Measurements from ENCODE around the gene FAM210B. TPM values are rescaled to one million over a fixed set of nuclear protein-coding genes. Genes with fewer than 3 reads are reported as not detected.

Gene FAM210B
- total RNA-seq, 2 donors from 2014 or later, result 11.5 to 26.2 TPM

DNA sequence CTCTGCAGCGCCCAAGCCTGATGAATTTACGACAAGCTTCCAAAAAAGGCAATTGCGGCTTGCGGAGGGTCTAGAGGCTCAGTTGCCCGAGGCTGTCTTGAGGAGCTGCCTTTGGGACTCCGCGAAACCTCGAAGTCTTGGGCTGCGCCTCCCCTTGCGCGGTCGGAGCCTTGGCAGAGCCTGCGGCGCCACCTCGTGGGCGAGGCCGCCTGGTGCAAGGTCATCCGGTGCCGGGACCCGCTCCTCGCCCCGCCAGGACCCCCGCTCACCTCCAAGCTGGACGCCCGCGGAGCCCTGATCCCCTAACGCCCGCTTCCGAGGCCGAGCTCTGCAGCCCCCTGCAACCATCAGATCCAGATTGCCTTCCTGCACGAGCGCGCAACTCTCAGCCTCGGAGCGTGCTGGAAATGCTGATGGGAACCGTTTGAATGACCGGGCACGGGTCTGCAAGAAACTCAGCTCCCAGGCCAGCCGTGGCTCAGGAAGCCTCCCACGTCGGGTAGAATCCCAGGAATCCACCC is 14.9 kb upstream of the FAM210B start:
- peak; percentile 67 for ATAC-seq
- 2% methylated on average over 33 to 41 of the region's 41 CpGs for WGBS, 2 donors

GRCh38 chr20:56345911-56346310 is 12.9 kb upstream of the FAM210B start:
- TF ChIP-seq POLR2A (IDR thresholded peaks at IDR 0.05), result no peak
- TF ChIP-seq CTCF (IDR thresholded peaks at IDR 0.05), result no peak
- H3K27me3 ChIP-seq, result no peaks in the 10 kb centered on the region
- ATAC-seq, result no peak

More for the DNA sequence above, 14.9 kb upstream of the FAM210B start:
- H3K27me3 ChIP-seq, result no peaks in the 10 kb centered on the region
- H3K27ac ChIP-seq, result no peak overlapping the region
- no peaks in the 10 kb centered on the region for H3K9me3 ChIP-seq
- TF ChIP-seq POLR2A (IDR thresholded peaks at IDR 0.05), result no peak
- peak; percentile 36 to 75 (median 67) for TF ChIP-seq CTCF (IDR thresholded peaks at IDR 0.05)
- H3K4me1 ChIP-seq, result peaks cover 24% of the 10 kb centered on the region
- DNase-seq, result peak; percentile 47 to 69 (median 56)
- H3K36me3 ChIP-seq (replicated peaks in 1 of 2; ENCODE audit: insufficient read depth in 1 of 2, low read depth in 2 of 2), result no peaks in the 10 kb centered on the region
- H3K4me3 ChIP-seq, result no peak overlapping the region
- intact Hi-C loops (cut with DNase I), result no loop called here

DNA sequence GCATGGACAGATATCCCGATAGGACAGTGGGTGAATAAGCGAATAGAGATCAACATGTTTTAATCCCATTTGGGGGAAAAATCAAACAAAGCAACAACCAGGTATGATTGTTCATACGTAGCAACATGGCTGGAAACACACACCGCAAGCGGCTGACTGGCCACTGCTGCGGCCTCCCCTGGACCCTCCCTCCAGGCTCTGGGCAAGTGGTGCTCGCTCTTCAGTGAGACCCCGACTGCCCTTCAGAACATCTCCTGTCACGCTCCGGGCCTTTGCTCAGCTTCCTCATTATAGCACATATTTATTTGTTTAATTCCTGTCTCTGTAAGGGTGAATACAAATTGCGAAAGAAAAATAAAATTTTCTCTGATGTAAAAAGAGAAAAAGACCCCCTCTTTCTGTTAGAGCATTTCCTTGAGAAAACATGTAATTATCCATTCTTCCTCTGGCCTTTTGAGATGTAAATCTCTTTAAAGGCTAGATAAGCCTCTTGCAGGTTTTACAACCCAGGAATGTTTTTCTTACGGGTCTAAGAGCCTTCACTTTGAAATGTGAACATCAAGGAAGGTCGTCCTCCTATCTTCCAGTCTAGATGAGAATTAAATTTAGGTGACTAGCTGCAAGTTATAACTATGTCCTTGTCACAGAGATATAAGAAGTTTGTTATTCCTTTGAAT is 11.0 kb upstream of the FAM210B start:
- Histone ChIP-seq H3K4me1 (peaks cover 25% of the 10 kb centered on the region), H3K36me3 (replicated peaks in 1 of 2; ENCODE audit: insufficient read depth in 1 of 2, low read depth in 2 of 2) (no peaks in the 10 kb centered on the region), H3K9me3 (no peaks in the 10 kb centered on the region), H3K4me3 (no peak overlapping the region), H3K27me3 (no peaks in the 10 kb centered on the region), H3K27ac (peak overlapping the region in 3 of 4 donors; percentile 45 to 73 (median 68))
- TF ChIP-seq POLR2A (IDR thresholded peaks at IDR 0.05), result no peak
- TF ChIP-seq CTCF (IDR thresholded peaks at IDR 0.05), result no peak
- ATAC-seq, result peak; percentile 5
- no peak for DNase-seq
- 69 to 71% methylated on average over 13 of the region's 13 CpGs for WGBS, 2 donors
- intact Hi-C loops (cut with DNase I), result no loop called here

More at GRCh38 chr20:56345911-56346310, 12.9 kb upstream of the FAM210B start:
- H3K27ac ChIP-seq, result no peak overlapping the region
- peaks cover 25% of the 10 kb centered on the region for H3K4me1 ChIP-seq
- H3K9me3 ChIP-seq, result no peaks in the 10 kb centered on the region
- intact Hi-C loops (cut with DNase I), result no loop called here
- DNase-seq, result no peak
- no peaks in the 10 kb centered on the region for H3K36me3 ChIP-seq (replicated peaks in 1 of 2; ENCODE audit: insufficient read depth in 1 of 2, low read depth in 2 of 2)
- 90 to 91% methylated on average over 8 of the region's 8 CpGs for whole genome bisulfite sequencing, 2 donors
- no peak overlapping the region for H3K4me3 ChIP-seq

GRCh38 chr20:56348305-56348693 is 10.5 kb upstream of the FAM210B start:
- DNase-seq, result peak; percentile 25 to 81 (median 40)

More at GRCh38 chr20:56348305-56348693, 10.5 kb upstream of the FAM210B start:
- peaks cover 25% of the 10 kb centered on the region for H3K4me1 ChIP-seq
- no peaks in the 10 kb centered on the region for H3K9me3 ChIP-seq
- peak overlapping the region in 3 of 4 donors; percentile 45 to 73 (median 68) for H3K27ac ChIP-seq
- no peak overlapping the region for H3K4me3 ChIP-seq
- no peaks in the 10 kb centered on the region for H3K27me3 ChIP-seq
- H3K36me3 ChIP-seq (replicated peaks in 1 of 2; ENCODE audit: insufficient read depth in 1 of 2, low read depth in 2 of 2), result no peaks in the 10 kb centered on the region
- peak; percentile 89 for ATAC-seq
- intact Hi-C loops (cut with DNase I), result no loop called here
- 6% methylated on average over 5 of the region's 5 CpGs for WGBS, 2 donors
- TF ChIP-seq POLR2A (IDR thresholded peaks at IDR 0.05) (peak in 1 of 3 donors; percentile 20), CTCF (IDR thresholded peaks at IDR 0.05) (peak in 1 of 7 experiments; percentile 3)
